ENCODE data around the gene FAM193A. TPM values are rescaled to one million over a fixed set of nuclear protein-coding genes. Genes with fewer than 3 reads are reported as not detected.

Gene FAM193A
- total and polyA plus RNA-seq, 2 experiments from 2014 or later: 12.0 to 22.9 TPM

DNA sequence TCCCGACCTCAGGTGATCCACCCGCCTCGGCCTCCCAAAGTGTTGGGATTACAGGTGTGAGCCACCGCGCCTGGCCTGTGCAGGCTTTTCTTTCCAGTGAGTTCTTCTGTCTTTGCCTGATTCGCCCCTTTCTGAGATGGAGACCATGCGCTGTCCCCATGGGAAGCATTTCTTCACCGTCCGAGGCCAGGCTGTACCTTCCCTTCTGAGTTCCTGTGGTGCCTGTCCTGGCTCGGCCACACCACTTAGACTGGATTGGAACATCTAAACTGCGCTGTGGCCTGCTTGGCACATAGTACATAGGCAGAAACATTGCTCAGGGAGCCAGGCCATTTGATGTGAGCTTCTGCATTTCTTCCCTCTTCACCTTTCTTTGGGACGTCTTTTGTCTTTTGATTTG is 23.7 kb downstream of the FAM193A start:
- Histone ChIP-seq H3K9me2 (ENCODE audit: insufficient read depth) (no peaks in the 10 kb centered on the region), H3K4me3 (no peak overlapping the region), H3K27me3 (ENCODE audit: insufficient read depth) (no peaks in the 10 kb centered on the region), H3K27ac (ENCODE audit: low read depth) (peak overlapping the region; percentile 6; the same call in 1 of the 2 replicates), H3K79me2 (replicated peaks; ENCODE audit: insufficient read depth) (peaks cover 100% of the 10 kb centered on the region), H2AFZ (no peak overlapping the region), H3K36me3 (ENCODE audit: insufficient read depth) (no peaks in the 10 kb centered on the region), H3F3A (replicated peaks; ENCODE audit: low read depth) (peaks cover 6% of the 10 kb centered on the region; the same call in 1 of the 2 replicates), H3K4me1 (ENCODE audit: insufficient read depth) (peaks cover 14% of the 10 kb centered on the region), H3K4me2 (no peak overlapping the region), H4K20me1 (replicated peaks; ENCODE audit: insufficient read depth) (peaks cover 65% of the 10 kb centered on the region)
- TF ChIP-seq ZNF114 (CRISPR knock-in tag; IDR thresholded peaks at IDR 0.05) (no peak), CREB1 (CRISPR knock-in tag; IDR thresholded peaks at IDR 0.05; ENCODE audit: low read depth) (no peak), NANOG (IDR thresholded peaks at IDR 0.05; ENCODE audit: borderline replicate concordance) (no peak), EZH2 (IDR thresholded peaks at IDR 0.05; ENCODE audit: low read depth, unreplicated experiment) (no peak), POLR2AphosphoS5 (IDR thresholded peaks at IDR 0.05; ENCODE audit: low read depth) (no peak), REST (IDR thresholded peaks at IDR 0.05; ENCODE audit: unreplicated experiment) (no peak), ZNF331 (CRISPR knock-in tag; IDR thresholded peaks at IDR 0.05; ENCODE audit: low read depth) (no peak), JUNB (IDR thresholded peaks at IDR 0.05; ENCODE audit: unreplicated experiment) (no peak), EZH2phosphoT487 (IDR thresholded peaks at IDR 0.05; ENCODE audit: unreplicated experiment) (no peak), ZNF462 (CRISPR knock-in tag; IDR thresholded peaks at IDR 0.05) (no peak), STAT1 (IDR thresholded peaks at IDR 0.05; ENCODE audit: unreplicated experiment) (no peak)
- TF ChIP-seq, protein P1, sequence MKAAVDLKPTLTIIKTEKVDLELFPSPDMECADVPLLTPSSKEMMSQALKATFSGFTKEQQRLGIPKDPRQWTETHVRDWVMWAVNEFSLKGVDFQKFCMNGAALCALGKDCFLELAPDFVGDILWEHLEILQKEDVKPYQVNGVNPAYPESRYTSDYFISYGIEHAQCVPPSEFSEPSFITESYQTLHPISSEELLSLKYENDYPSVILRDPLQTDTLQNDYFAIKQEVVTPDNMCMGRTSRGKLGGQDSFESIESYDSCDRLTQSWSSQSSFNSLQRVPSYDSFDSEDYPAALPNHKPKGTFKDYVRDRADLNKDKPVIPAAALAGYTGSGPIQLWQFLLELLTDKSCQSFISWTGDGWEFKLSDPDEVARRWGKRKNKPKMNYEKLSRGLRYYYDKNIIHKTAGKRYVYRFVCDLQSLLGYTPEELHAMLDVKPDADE (IDR thresholded peaks at IDR 0.05): no peak
- TF ChIP-seq, protein P2, sequence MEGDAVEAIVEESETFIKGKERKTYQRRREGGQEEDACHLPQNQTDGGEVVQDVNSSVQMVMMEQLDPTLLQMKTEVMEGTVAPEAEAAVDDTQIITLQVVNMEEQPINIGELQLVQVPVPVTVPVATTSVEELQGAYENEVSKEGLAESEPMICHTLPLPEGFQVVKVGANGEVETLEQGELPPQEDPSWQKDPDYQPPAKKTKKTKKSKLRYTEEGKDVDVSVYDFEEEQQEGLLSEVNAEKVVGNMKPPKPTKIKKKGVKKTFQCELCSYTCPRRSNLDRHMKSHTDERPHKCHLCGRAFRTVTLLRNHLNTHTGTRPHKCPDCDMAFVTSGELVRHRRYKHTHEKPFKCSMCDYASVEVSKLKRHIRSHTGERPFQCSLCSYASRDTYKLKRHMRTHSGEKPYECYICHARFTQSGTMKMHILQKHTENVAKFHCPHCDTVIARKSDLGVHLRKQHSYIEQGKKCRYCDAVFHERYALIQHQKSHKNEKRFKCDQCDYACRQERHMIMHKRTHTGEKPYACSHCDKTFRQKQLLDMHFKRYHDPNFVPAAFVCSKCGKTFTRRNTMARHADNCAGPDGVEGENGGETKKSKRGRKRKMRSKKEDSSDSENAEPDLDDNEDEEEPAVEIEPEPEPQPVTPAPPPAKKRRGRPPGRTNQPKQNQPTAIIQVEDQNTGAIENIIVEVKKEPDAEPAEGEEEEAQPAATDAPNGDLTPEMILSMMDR (conservative IDR thresholded peaks at IDR 0.05; ENCODE audit: low read depth in 2 of 2): no peak
- Mint-ChIP-seq H3K4me3 (no peak overlapping the region), H3K9me3 (no peaks in the 10 kb centered on the region), H3K36me3 (ENCODE audit: low read depth) (peaks cover 7% of the 10 kb centered on the region; the same call in 2 of the 3 replicates), H3K27ac (no peak overlapping the region), H3K4me1 (peaks cover 20% of the 10 kb centered on the region), H3K27me3 (ENCODE audit: insufficient read depth, low read depth, poor library complexity) (no peaks in the 10 kb centered on the region)
- no peak for DNase-seq (ENCODE audit: low spot score)
- no peak for ATAC-seq
